ENCODE measurements around the gene PKP3.

- no peak for TF ChIP-seq CTCF (IDR thresholded peaks at IDR 0.05)
- TF ChIP-seq POLR2AphosphoS5 (IDR thresholded peaks at IDR 0.05) = no peak
- no peak for TF ChIP-seq POLR2A (IDR thresholded peaks at IDR 0.05)
- no peak for TF ChIP-seq EP300 (IDR thresholded peaks at IDR 0.05)
Observed at GRCh38 chr11:420054-420910, 26.3 kb downstream of the PKP3 start.

Data from sigmoid colon (tissue), 4 donors.